Sciatic nerve (tissue), 2 donors: ENCODE data around the gene EHBP1. TPM values are rescaled to one million over a fixed set of nuclear protein-coding genes. Genes with fewer than 3 reads are reported as not detected.
"Not testable (repeated sequence)": the region's sequence is repeated elsewhere in the genome, so short reads cannot be mapped to it uniquely, and the experiment has no call there.

Experiments
- ATAC-seq: fragments of 200-7000 bp; cut with Tn5 transposase; one replicate; pipeline ENCODE4 v1.9.1; 2020; ENCODE audit warnings: mild to moderate bottlenecking, moderate library complexity
- DNase-seq: peaks from one replicate; pipeline ENCODE4 v3.0.0-alpha.2; 2020; ENCODE audit warnings: low spot score
- intact Hi-C: fragments of 100-400 bp; cut with DNase I; formaldehyde crosslinking; loops from one replicate; pipeline ENCODE4 v1.14.2; 2022
- total RNA-seq: library from RNA; stranded (reverse); fragmentation: NEBNext Ultra II Directional; extraction: Animal tissue kit (Norgen Biotek cat#: 25700); gene quantifications from one replicate; pipeline ENCODE4 v1.2.1, GENCODE V29; 2021
- donor health status: DM: no; HTN: no; CAD: no.
- donor health status: DM: no; HTN: no; CAD: no.

EHBP1 gene
- total RNA-seq, 1 donor from 2014 or later: 310 TPM

DNA sequence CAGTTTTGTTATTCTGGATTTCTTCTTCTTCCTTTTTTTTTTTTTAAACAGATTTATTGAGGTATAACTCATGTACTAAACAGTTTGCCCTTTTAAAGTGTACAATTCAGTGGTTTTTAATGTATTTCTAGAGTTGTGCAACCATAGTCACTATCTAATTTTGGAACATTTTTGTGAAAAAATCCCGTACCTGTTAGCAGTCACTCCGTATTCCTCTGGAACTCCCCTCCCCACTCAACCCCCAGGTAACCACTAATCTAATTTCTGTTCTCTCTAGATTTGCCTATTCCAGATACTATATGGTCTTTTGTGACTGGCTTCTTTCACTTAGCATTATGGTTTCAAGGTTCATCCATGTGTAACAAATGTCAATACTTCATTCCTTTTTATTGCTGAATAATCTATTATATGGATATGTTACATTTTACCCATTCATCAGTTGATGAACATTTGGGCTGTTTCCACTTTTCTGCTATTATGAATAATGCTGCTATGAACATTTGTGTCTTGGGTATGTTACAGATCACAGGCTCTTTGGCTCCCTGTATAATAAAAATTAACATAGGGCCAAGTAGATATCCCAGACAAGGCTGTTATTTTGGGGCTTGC is 21.9 kb downstream of the EHBP1 start:
- DNase-seq (no peak), ATAC-seq (no peak)
- intact Hi-C loops: no loop called here

DNA sequence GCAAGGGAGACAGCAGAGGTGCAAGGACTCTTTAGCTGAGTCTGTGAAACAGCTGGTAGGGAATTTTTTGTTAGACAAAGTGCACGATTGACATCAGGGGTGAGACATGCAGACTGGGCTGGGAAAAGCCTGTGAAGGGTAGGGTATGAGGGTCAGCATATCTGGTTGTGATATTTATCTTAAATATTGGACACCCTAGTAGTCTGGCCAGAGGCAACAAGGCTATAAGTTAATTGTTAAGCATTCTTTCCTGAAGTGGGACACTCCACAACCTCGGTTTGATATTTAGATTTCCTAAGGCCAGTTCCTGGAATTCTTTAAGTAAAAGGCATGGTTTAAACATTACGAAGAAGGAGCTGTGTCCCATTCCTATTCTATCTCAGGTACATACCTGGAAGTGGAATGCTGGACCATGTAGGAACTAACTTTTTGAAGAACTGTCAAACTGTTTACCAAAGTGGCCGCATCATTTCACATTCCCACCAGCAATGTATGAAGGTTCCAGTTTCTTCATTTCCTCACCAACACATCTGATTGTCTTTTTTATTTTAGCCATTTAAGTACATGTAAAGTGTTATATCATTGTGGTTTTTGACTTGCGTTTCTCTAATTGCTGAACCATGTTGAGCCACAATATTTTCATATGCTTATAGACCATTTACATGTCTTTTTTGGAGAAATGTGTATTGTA is 22.5 kb downstream of the EHBP1 start:
- ATAC-seq (no peak), DNase-seq (no peak)
- intact Hi-C loops: no loop called here

DNA sequence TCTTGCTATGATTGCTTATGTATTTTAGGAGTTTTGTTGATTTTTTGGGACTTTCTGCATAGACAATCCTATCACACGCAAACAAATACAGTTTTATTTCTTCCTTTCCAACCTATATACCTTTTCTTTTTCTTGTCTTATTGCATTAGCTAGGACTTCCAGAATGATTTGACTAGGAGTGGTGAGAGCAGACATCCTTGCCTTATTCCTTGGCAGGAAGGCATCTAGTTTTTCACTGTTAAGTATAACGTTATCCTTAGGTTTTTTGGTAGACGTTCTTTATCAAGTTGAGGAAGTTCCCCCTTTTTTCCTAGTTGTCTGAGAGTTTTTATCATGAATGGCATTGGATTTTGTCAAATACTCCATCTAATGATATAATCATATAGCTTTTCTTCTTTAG is 25.8 kb downstream of the EHBP1 start:
- intact Hi-C loops: no loop called here
- DNase-seq: no peak
- no peak for ATAC-seq

DNA sequence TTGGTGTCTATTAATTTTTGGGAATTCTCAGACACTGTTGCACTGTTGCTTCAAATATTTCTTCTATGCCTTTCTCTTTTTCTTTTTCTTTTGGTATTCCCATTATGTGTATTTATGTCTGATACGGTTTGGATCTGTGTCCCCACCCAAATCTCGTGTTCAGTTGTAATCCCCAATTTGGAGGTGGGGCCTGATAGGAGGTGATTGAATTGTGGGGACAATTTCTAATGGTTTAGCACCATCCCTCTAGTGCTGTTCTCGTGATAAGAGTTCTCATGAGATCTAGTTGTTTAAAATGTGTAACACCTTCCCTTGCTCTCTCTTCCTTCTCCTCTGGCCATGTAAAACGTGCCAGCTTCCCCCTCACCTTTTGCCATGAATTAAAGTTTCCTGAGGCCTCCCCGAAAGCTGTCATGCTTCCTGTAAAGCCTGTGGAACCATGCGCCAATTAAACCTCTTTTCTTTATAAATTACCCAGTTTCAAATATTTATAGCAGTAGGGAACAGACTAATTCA is 26.8 kb downstream of the EHBP1 start:
- DNase-seq: no peak
- intact Hi-C loops: no loop called here
- no peak for ATAC-seq

DNA sequence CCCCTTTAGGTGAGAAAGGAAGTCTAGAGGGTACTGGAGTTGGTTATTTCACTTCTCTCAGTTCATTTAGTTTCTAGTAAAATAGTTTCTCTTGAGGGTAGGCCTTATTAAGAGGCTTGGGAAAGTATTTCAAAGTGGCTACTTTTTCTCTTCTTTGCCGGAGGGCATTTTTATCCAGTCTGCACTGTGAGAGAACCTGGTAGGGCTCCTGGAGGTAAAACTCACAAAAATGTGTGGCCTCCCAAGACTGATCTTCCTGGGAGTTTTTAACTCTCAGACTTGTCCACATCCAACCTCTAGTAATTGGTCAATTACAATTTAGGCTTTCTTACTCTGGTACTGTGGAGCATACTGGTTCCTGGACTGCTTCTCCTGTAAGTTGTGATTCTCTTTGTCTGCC is 28.0 kb downstream of the EHBP1 start:
- DNase-seq (no peak), ATAC-seq (no peak)
- intact Hi-C loops: no loop called here

DNA sequence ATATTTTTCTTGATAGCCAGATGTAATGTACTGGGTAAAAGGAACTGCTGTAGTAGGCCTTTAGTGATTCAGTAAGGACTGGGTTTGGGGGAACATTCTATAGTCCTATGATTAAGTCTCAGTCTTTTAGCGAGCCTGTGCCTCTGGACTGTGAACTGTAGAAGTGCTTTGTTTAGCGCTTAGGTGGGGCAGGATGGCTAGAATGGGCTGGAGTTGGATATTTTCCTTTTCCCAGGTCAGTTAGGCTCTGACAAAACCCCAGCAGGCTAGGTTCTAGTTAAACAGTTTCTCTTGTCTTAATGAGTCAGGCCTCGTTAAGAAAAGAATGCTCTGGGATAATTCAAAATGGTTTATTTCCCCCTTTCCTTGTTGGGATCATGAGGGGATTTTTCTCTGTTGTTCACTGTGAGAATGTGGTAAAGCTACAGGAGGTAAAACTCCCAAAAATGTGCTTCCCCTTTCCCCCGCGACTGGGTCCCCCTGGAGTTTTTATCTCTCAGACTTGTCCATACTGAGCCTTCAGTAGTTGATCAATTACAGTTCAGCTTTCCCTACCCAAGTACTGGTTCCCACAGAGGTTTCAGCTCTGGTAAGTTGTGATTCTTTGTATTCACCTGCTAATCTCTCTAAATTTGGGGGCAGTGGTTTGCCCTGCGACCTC is 31.5 kb downstream of the EHBP1 start:
- intact Hi-C loops: no loop called here

DNA sequence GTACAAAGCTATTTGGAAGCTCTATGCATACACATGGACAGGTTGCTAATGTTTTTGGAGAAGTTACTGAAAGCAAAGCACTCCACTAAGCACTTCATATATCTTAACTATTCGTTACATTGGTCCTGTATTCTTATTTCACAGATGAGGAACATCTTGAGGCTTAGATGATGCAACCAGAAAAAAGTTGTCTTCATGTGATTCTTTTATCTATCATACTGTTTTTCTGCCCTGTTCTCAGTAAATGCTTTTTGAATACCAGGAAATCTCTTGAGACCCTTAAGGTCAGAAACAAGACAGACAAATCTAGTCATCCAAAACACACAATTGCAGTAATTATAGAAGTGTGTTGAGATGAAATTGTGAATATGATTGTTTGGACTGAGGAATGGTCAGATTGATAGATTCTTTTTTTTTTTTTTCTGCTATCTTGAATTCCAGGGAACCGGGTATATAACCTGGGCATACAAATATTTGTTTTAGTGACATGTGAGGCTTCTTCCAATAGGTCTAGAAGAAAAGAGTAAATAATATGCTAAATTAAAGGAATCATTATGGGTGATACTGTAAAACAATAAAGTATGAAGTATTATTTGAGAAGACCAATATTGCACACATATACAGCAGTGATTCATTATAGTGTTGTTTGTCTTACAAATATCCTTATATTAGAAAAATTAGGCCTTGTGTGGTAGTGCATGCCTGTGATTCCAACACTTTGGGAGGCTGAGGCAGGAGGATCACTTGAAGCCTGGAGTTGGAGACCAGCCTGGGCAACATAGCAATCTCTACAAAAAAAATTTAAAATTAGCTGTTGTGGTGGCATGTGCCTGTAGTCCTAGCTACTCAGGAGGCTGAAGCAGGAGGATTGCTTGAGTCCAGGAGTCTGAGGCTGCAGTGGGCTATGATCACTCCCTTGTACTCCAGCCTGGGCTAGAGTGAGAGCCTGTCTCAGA is 33.7 kb downstream of the EHBP1 start:
- DNase-seq: no peak
- peak; percentile 84 for ATAC-seq
- intact Hi-C loops: no loop called here

More for the DNA sequence above, 31.5 kb downstream of the EHBP1 start:
- no peak for DNase-seq
- ATAC-seq: no peak

DNA sequence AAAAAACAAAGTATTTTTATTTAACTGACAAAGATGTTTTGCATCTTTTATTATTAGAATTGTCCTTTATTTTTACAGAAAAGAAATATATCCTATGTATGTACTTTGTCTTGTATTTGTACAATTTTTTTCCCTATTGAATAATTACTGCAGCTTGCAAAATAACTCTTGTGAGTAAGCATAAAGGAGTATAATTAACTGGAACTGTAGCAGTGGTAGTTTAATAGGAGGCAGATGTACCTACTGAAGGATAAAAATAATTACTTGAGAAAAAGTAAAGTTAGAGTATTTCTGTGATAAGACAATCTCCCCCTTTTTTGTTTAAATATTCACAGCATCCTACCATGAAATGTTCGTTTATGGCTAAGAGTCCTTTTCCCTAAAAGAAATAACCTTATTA is 34.7 kb downstream of the EHBP1 start:
- no peak for ATAC-seq

DNA sequence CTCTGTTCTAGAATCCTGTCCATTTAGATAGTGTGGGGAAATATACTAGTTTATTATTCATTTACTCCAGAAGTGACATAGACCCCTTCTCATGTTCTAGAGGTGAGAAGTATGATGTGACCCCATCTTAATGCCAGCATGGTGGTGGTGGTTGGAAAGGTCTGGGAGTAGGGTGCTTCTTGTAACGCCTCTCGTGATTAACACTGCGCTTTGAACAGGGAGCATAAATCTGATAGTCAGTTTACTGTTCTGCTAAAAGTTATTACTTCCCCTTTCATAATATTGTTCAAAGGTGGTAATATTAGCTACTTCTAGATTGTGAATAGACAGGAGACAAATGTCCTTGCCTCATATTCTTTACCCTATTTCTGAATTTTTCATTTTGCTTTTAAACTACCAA is 35.6 kb downstream of the EHBP1 start:
- no peak for ATAC-seq
- DNase-seq: no peak
- intact Hi-C loops: no loop called here

More for the DNA sequence above, 34.7 kb downstream of the EHBP1 start:
- no peak for DNase-seq
- intact Hi-C loops: no loop called here

DNA sequence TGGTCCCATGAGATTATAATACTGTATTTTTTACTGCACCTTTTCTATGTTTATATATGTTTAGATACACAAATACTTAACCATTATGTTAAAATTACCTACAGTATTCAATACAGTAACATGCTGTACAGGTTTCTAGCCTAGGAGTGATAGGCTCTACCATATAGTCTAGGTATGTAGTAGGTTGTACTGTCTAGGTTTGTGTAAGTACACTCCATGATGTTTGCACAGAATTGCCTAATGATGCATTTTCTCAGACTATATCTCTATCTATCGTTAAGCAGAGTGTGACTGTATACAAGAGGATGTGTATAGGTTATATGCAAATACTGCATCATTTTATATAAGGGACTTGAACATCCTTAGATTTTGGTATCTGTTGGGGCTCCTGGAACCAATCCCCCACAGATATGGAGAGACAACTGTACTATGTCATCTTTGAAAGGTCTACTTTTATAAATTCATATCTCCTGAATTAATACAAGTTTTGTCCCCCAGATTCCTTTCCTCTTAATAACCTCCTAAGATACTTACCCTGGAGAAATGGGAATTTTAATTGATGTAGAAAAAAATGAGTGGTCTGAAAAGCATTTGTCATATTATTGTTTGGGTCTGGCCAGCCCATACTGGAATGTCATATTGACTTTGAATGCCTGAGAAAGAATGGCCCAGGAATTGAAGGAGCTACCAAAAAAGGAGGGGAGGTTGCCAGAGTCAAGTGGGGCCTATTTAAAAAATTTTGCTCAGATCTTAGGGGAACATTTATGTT is 36.6 kb downstream of the EHBP1 start:
- ATAC-seq (no peak), DNase-seq (no peak)
- intact Hi-C loops: no loop called here

DNA sequence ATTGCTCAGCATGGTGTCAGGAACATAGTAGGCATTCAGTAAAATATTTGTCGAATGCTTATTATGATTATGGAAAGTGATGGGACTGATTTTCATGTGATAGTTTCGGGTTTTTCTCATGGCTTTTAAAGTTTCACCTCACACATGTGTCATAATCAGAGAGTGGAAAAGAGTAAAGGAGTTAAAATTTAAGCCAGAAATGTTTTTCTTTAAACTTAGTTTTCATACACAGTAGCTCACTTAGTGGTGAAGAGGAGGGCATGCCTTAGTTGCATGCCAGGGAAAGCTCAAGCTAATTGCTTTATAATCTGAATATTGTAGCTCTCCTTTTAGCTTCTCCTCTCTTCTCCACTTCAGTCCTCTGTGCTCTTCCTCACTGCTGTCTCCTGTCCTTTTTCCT is 38.0 kb downstream of the EHBP1 start:
- no peak for ATAC-seq
- DNase-seq: no peak
- intact Hi-C loops: no loop called here

DNA sequence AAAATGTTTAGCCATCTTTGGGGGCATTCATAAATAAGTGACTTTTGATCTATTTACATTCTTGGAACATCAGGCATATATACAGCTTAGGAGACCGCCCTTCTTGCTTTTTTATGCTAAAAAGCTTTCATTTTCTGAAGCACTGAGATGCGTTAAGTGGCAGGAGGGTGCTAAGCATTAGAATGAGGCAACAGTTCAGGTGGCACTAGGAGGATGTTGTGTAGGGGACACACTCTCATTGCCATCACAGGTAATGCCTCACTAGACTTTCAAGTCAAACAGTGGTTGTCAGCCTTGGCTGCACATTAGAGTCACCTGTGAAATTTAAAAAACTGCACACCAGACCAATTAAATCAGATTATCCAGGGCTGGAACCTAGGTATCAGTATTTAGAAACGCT is 39.1 kb downstream of the EHBP1 start:
- intact Hi-C loops: no loop called here
- DNase-seq (no peak), ATAC-seq (no peak)

DNA sequence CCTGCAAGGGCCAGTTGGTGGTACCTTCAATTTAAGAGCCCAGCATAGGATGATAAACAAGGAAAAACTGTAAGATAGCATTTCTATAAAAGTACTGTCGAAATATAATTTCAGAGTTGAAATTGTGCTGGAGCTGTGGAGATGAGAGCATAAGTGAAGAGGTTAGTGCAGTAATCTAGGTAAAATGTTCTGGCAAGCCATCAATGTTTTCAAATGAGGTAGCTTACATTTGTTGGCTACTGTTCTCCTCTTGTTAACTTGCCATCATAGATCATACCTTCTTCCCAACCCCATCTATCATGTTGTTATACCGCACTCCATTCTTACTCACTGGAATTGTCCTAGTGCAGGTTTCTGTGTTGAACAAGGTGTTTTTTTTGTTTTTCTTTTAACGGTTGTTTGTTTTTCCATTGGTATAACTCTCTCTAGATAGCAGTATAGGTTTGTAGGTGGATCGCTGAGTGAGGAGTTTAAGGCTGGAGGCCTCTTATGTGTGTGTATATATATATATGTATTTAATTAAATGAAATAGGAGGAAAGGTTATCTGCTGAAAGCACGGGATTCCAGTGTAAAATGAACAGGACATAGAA is 40.5 kb downstream of the EHBP1 start:
- ATAC-seq (no peak), DNase-seq (no peak)
- intact Hi-C loops: no loop called here

DNA sequence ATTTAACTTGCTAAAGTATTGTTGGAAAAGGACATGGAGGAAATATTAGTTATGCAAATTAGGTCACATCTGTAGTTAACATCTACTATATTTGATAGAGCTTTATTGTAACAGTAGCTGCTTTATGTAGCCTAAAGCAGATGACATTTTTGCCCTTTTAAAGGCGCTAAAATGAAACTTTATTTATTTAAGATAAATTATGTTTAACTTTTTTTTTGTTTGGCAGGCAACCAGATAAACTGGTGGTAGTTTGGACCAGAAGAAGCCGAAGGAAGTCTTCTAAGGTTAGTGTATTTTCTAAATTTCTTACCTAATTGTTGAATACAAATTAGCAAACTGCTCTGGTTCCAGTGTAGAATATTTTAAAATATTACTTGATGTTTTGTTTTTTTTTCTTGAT is 41.7 kb downstream of the EHBP1 start:
- intact Hi-C loops: no loop called here
- ATAC-seq: no peak
- DNase-seq: no peak

DNA sequence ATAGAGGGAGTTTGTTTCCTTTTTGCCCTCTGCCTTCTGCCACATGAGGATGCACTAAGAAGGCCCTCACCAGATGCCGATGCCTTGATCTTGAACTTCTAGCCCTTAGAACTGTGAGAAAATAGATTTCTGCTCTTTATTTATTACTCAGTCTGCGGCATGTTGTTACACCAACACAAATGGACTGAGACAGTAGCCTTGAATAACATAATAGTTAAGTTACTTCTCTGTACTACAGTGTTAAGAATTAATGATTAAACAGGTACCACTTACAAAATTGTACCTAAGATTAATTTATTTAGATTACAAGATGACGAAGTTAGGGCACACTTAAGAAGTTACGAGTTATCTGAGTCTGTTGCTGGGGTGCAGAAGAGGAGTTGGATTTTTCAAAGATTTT is 42.4 kb downstream of the EHBP1 start:
- intact Hi-C loops: no loop called here
- DNase-seq: no peak
- ATAC-seq: no peak

DNA sequence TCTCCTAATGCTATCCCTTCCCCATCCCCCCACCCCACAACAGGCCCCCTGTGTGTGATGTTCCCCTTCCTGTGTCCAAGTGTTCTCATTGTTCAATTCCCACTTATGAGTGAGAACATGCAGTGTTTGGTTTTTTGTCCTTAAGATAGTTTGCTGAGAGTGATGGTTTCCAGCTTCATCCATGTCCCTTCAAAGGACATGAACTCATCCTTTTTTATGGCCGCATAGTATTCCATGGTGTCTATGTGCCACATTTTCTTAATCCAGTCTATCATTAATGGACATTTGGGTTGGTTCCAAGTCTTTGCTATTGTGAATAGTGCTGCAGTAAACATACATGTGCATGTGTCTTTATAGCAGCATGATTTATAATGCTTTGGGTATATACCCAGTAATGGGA is 43.6 kb downstream of the EHBP1 start:
- DNase-seq, ATAC-seq, intact Hi-C loops: not testable (repeated sequence)

DNA sequence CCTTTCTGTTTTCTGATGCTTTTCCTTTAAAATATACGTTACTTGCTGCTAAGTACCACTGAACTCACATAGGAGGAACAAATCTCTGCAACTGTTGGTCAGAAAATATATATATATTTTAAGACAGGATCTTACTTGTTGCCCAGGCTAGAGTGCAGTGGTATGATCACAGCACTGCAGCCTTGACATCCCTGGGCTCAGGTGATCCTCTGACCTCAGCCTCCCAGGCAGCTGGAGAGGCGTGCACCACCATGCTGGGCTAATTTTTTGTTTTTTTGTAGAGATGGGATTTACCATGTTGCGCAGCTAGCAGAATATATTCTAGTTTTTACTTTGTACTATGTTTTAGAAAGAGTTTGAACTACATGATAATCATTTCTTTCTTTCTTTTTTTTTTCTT is 51.5 kb downstream of the EHBP1 start:
- intact Hi-C loops: no loop called here
- ATAC-seq: no peak

DNA sequence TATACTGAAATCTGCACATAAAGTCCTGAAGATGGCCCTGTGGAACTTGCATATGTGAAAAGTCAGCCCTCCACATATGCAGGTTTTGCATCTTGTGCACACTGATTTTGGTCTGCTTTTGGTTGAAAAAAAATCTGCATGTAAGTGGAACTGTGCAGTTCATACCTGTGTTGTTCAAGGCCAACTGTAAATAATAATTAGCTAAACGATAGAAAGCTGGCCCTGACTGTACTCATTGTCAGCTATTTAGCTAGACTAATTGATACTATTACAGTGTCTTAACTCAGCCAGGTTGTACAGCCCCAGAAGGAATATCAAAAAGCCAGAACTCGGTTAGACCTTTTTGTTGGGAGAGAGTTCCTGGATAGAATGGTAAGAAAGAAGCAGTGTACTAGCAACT is 54.5 kb downstream of the EHBP1 start:
- intact Hi-C loops: no loop called here
- ATAC-seq (no peak), DNase-seq (no peak)

More for the DNA sequence above, 51.5 kb downstream of the EHBP1 start:
- no peak for DNase-seq
